GM21367 (cell line): ENCODE data around the gene TFR2.

ENCODE experiments used
- ATAC-seq: cut with Tn5 transposase; IDR thresholded peaks from one replicate; pipeline ENCODE4 v1.9.1; 2021; ENCODE audit not compliant: unreplicated experiment

The TFR2 gene

GRCh38 chr7:100573691-100574361, 67.5 kb downstream of the TFR2 start, which contains the start of gene SAP25:
Gene SAP25 (minus strand): TSS chr7:100573900. CDS start chr7:100573742, 158 bp downstream.
- ATAC-seq = no peak

DNA sequence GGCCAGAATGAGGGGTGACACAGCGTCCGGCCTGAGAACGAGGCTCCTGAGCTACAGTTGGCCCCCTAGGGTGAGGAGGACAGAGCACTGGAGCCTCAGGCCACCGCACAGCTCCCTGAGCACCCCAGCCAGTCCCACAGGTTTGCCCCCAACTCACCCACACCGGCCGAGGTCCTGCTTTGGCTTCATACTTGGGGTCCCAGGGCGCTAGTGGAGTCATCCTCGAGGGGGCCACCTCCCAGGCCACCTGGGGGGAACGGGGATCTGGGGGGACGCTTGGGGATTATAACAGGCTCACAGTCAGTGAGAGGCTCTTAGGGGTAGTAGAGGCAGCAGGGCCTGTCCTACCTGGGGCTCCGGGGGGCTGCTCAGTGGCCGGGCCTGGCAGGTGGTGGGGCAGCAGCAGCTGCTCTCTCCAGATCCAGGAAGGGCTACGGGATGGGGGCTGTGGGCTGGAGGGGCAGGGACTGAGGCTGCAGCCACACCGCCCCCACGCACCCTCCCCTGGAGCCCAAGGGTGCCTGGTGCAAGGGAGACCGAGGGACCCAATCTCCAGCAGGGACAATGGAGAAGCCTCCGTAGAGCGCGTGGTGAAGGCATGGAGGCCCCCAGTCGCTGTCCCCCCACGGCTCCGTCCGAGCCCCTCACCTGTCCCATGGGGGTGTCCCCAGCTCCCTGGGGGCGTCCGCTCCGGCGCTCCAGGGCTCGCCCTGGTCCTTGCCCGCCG, 68.2 kb downstream of the TFR2 start:
- no peak for ATAC-seq

DNA sequence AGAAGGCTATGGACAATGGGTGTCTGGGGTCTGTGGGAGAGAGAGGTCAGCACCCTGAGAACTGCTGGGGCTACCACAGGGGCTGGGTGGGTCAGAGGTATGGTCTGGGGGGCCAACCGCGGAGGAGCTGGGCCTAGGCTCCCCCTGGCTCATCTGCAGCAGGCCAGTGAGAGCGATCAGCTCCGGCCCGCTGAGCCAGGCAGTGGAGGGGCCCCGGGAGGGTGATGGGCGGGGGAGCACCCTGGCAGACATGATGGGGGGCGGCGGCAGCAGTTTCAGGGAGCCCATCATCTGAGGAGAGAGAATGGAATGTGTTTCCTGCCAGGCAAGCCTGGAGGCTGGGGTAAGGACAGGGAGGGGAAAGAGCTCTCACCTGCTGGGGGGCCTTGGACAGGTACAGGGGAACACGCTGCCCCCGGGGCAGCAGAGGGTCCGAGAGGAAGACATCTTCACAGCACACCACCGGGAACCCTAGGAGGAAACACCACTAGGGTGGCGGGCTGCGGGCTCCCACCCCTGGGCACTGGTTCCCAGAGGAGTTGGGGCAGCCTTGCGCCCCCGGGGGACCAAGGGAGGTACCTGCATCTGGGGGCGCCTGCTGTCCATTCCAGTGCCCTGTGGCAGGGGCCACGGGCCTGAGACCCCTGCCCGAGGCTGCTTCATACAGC, 68.9 kb downstream of the TFR2 start:
- ATAC-seq = no peak

- no peak for ATAC-seq
Observed at GRCh38 chr7:100571829-100572116, 69.6 kb downstream of the TFR2 start.

DNA sequence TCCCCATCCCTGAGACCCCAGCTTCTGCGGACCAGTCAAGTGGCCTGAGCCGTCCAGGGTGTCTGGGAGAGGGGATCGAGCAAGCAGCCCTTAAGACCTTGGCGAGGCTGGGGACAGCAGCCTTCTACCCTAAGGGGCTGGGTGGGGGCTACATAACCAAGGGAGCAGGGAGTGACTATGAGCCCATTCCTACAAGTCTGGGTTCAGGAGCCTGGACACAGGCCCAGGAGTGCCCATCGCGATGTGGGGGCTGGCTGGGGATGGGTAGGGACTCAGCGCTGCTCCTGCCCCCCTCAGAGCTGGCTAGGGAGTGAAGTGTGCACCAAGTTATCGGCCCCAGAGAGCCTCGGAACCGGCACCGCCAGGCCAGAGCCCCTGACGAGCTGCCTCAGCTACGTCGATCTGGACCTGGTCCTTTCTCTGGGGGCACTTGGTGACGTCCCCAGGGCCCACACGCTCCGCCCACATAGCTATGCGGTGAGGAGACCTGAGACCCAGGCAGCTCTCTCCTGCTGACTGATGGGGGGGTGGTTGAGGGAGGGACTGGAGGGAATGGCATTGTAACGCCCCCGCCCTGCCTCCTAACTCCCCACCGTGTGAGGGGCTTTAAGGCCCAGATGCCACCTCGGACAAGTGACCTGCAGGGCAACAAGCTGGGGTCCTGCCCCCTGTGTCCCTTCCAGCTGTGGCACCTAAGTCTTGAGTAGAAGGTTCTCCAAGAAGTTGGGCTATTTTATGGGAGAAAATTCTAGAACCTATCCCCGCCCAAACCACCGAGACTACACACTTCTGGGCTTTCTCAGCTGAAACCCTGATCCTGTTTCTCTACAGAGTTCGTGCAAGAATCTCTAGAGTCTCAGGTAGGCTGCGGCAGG, 70.2 kb downstream of the TFR2 start:
- ATAC-seq = no peak
